CD4-positive, alpha-beta T cell treated with Interferon alpha-2 for 1 hour (primary cell): Measurements from ENCODE around the gene SLC9A8.
"Not testable (repeated sequence)": the region's sequence is repeated elsewhere in the genome, so short reads cannot be mapped to it uniquely, and the experiment has no call there.

Experiments used
- DNase-seq, 2 donors: peaks; one replicate each; pipeline ENCODE4 v3.0.0-alpha.2; 2020 to 2022

Gene SLC9A8, protein sequence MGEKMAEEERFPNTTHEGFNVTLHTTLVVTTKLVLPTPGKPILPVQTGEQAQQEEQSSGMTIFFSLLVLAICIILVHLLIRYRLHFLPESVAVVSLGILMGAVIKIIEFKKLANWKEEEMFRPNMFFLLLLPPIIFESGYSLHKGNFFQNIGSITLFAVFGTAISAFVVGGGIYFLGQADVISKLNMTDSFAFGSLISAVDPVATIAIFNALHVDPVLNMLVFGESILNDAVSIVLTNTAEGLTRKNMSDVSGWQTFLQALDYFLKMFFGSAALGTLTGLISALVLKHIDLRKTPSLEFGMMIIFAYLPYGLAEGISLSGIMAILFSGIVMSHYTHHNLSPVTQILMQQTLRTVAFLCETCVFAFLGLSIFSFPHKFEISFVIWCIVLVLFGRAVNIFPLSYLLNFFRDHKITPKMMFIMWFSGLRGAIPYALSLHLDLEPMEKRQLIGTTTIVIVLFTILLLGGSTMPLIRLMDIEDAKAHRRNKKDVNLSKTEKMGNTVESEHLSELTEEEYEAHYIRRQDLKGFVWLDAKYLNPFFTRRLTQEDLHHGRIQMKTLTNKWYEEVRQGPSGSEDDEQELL

DNA sequence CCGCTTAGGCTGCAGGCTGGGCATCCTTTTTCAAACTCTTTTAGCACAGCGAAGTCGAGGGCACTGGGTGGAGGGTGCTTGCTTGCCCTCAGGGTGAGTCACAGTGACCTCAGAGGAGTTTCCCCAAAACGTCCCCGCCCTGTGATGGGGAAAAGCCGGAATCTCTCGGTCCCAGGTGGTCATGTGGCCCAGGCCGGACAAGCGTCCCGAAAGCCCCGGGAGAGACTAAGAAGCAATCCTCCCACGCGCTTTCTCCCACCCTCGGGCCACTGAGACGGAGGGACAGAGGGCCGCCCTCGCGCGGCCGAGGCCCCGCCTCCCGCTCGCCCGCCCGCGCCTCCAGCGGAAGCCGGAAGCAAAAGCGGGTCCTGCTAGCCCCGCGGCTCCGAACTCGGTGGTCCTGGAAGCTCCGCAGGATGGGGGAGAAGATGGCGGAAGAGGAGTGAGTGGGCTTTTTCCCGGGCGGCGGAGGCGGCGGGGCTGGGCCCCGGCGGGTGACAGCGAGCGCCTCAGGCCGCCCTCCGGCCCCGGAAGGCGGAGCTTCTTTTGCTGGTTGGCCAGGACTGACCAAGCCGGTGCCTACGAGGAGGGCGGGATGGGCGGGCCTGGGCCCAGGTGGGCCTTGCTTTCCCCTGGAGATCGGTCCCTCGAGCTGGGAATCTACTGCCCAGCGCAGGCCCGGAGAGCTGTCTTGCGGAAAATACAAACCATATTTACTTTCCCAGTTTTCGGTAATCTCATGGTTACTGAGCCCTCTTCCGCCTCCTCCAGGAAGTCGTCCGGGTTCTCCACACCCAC, at the start of gene SLC9A8:
SLC9A8 (plus strand) TSS at position 322 of the 798 bp plus-strand sequence; CDS start at position 417, 95 bp downstream.
- peak; percentile 91 for DNase-seq

GRCh38 chr20:49762940-49763766, 49.5 kb upstream of the SLC9A8 start:
- DNase-seq, result no peak

DNA sequence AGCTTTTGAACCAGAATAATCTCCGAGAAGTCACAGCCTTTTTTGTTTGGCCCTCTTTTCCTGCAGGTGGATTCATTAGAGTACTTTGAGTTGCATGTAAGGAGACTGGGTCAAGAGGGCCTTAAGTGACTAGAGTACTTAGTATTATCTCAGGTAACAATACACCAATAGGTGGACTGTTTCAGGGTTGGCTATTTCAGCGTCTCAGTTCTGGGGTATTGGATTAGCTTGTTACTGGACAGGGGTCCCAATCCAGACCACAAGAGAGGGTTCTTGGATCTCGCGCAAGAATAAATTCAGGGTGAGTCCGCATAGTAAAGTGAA, 47.3 kb upstream of the SLC9A8 start:
- no peak for DNase-seq

- DNase-seq, result no peak
Observed at GRCh38 chr20:49765846-49766541, 46.6 kb upstream of the SLC9A8 start.

DNA sequence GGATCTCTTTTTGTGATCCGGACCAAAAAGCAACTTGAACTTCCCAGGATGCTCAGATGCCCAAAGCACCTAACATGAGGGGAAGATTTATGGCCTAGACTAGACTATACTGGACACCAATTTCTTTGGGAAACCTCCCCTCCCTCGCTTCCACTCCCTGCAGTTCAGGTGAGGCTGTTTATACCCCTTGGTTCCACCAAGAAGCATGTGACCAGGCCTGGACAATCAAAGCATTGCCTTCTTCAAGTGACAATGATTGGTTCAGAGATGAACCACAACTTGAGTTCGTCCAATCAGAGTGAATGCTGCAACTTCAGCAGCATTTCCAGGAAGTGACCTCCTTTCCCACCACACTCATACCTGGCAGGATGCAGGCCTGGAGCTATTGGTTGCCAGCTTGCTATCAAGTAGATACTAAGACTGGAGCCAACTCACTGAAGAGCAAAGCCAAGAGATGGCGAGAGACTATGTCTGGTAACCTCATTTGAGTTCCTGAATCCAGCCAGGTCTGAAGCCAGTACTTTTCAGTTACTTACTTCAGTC, 45.6 kb upstream of the SLC9A8 start:
- peak in 1 of 2 donors; percentile 28 for DNase-seq

DNA sequence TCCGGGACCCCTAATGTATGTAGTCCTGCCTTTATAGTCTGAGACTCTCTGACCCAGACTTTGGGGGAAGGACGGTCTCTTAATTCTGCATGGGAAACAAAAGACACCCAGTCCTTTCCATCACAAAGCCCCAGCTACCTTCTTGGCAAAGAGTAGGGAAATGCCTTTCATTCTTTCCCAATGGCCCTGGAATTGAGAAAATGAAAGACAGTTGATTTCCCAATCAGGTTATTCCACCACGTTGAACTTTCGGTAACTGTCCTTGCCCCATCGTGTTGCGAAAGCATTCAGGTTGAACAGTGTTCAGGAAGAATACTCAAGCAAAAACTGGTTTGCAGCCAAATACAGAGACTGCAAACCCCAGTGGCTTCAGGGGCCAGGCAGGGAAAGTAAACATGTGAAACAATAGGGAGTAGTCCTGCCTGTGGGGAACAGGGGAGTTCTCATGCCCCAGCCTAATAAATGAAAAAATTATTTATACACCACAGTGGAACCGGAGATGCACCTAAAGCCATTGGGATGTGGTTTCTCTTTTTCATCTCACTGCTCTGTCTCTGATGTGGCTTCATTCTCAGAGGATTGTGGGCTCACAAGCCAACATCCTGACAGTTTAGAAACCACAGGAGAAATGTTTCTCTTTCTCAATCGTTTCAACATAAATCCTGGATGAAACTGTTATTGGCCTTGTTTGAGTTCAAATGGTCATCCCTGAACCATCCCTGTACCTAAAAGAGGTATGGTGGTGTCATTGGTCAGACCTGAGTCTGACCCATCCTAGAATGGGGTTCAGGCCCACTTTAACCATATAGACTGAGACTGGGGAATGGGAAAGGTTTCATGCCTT, 44.2 kb upstream of the SLC9A8 start:
- DNase-seq, result peak; percentile 54 to 64

- no peak for DNase-seq
Observed at GRCh38 chr20:49769048-49769581, 43.5 kb upstream of the SLC9A8 start.

DNA sequence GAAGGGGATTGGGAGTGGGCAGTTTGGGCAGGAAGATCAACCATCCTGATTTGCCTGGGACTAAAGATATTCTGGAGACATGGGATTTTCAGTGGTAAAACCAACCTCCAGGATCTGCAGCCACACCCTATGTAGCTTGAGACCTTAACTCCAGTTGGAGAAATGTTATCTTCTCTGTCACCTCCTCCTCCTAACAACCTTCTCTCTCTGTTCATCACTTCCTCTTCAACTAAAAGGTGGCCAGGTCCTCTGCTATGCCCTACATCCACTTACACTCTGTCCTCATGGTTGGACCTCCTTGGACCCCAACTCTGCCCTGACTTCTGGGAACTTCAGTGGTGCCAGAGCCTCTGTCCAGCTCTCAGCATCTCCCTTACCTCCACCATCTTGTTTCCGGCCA, 42.0 kb upstream of the SLC9A8 start:
- no peak for DNase-seq

- not testable (repeated sequence) for DNase-seq
Observed at GRCh38 chr20:49774213-49774612, 38.4 kb upstream of the SLC9A8 start.

DNA sequence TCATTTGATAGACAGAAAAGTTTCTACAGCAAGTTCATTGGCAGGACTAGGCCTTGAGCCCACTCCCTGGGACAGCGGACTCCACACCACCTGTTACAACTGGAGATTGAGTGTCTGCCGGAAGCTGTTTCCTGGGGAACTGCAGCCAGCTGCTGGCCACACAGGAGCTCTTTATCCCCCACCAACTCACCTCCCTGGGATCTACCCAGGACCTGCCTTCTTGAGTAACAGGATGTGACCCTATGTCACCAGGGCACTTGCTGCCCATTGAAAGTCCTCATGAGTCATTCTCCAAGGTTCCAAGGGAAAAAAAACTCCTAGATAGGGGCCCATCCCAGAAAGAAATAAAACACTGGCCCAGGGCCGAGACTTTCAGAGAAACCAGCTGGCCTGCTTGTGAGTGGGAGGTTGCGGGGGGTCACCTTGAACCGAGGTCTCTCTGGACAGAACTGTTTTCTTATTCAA, 37.4 kb upstream of the SLC9A8 start:
- DNase-seq, result no peak

DNA sequence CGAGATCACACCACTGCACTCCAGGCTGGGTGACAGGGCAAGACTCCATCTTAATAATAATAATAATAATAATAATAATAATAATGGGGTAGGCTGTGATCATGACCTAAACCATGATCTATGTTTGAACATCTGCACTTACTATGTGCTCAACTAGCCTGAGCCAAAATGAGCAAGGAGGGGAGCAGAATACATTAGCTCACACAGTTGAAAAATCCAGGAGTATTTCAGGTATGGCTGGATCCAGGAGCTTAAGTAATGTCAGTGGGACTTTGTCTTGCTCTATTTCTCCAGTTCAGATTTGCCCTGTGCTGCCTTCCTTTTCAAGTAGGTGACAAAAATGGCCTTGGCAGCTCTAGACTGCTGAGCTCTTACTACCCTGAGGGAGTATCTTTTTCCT, 32.7 kb upstream of the SLC9A8 start:
- no peak for DNase-seq

GRCh38 chr20:49781676-49782075, 31.0 kb upstream of the SLC9A8 start:
- no peak for DNase-seq

DNA sequence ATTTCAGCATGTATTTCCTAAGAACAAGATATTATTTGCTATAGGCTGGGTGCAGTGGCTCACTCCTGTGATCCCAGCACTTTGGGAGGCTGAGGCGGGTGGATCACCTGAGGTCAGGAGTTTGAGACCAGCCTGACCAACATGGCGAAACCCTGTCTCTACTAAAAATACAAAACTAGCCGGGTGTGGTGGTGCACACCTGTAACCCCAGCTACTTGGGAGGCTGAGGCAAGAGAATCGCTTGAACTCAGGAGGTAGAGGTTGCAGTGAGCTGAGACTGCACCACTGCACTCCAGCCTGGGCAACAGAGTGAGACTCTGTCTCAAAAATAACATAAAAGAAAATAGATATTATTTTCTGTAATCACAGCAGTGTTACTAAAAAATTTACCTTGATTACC, 30.2 kb upstream of the SLC9A8 start:
- not testable (repeated sequence) for DNase-seq

DNA sequence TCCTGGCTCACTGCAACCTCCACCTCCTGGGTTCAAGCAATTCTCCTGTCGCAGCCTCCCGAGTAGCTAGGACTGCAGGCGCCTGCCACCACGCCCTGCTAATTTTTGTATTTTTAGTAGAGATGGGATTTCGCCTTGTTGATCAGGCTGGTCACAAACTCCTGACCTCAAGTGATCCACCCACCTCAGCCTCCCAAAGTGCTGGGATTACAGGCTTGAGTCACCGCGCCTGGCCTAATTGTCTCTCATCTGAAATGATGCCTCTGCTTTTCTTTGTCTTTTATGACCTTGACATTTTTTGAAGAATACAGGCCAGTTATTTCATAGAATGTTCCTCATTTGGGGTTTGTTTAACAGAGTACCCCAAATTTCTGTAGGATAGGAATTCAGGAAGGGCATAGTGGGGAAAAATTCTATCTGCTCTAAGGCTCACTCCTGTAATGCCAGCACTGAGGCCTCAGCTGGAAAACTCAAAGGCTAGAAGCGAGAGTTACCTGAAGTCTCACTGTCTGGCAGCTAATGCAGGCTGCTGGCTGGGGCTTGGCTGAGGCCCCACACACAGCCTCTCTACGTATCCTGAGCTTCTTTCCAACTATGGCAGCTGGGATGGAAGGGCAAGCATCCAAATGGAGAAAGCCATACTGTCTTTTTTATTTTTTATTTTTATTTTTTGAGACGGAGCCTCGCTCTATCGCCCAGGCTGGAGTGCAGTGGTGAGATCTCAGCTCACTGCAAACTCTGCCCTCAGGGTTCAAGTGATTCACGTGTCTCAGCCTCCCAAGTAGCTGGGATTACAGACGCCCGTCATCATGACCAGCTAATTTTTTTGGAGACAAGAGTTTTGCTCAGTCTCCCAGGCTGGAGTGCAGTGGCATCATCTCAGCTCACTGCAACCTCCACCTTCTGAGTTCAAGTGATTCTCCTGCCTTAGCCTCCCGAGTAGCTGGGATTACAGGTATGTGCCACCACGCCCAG, 29.3 kb upstream of the SLC9A8 start:
- not testable (repeated sequence) for DNase-seq

DNA sequence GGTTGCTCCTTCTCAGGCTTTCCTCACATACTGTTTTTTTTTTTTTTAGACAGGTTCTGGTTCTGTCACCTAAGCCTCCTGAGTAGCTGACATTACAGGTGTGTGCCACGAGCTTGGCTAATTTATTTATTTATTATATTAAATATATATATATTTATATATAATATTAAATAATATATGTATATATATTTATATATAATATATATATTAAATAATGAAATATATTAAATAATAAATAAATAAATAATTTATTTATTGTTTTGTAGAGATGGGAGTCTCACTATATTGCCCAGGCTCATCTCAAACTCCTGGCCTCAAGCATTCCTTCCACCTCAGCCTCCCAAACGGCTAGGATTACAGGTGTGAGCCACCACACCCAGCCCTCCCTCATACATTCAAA, 28.3 kb upstream of the SLC9A8 start:
- DNase-seq, result no peak

DNA sequence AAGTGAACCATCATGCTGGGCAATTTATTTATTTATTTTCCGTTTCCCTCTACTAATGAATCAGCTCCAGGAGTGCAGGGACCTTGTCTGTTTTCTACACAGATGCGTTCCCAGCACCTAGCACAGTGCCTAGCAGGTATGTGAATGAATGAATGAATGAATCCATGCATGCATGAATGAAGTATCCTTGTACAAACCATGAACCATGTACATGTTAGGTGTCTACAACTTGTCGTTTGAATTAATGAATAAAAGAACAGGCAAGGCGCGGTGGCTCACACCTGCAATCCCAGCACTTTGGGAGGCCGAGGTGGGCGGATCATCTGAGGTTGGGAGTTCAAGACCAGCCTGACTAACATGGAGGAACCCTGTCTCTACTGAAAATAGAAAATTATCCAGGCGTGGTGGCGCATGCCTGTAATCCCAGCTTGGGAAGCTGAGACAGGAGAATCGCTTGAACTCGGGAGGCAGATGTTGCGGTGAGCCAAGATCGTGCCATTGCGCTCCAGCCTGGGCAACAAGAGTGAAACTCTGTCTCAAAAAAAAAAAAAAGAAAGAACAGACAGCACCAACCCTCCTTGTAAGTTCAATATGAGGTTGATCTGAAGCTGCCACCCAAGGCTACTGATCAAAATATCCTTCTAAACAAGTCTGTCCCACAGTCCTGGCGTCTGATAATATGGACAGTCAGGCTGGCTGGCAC, 27.3 kb upstream of the SLC9A8 start:
- DNase-seq, result no peak

GRCh38 chr20:49785852-49786175, 26.8 kb upstream of the SLC9A8 start:
- DNase-seq, result peak in 1 of 2 donors; percentile 29

GRCh38 chr20:49786196-49786595, 26.4 kb upstream of the SLC9A8 start:
- no peak for DNase-seq
